Esophagus squamous epithelium (tissue), 5 donors: Measurements from ENCODE around the gene SKIC2. TPM values are rescaled to one million over a fixed set of nuclear protein-coding genes. Genes with fewer than 3 reads are reported as not detected.
"Not testable (repeated sequence)": the region's sequence is repeated elsewhere in the genome, so short reads cannot be mapped to it uniquely, and the experiment has no call there.

Experiments
- DNase-seq: peaks from one replicate; lab custom pipeline; 2025; lab: John Stamatoyannopoulos, UW
- H3K27ac ChIP-seq, 4 donors: fragments of 200-600 bp; sonication (generic); one replicate each; pipeline ENCODE4 v1.5.1; 2016 to 2019; ENCODE audit warnings: mild to moderate bottlenecking in 1 of 4
- H3K27me3 ChIP-seq, 4 donors: fragments of 200-600 bp; sonication (generic); 1 replicate in 3 of 4; 2 replicates in 1 of 4; pipeline versions ENCODE4 v1.5.1 to v1.6.0; 2017 to 2021; ENCODE audit warnings: antibody characterized with exemption in 1 of 4
- H3K36me3 ChIP-seq, 3 donors: fragments of 200-600 bp; sonication (generic); one replicate each; pipeline ENCODE4 v1.5.1; 2016 to 2019
- H3K4me1 ChIP-seq, 3 donors: fragments of 200-600 bp; sonication (generic); one replicate each; pipeline ENCODE4 v1.5.1; 2017 to 2019
- H3K4me3 ChIP-seq, 4 donors: fragments of 200-600 bp; sonication (generic); 1 replicate in 3 of 4; 2 replicates in 1 of 4; pipeline ENCODE4 v1.5.1; 2016 to 2019; ENCODE audit warnings: mild to moderate bottlenecking in 2 of 4, moderate library complexity in 1 of 4
- H3K9me3 ChIP-seq, 3 donors: fragments of 200-600 bp; sonication (generic); one replicate each; pipeline ENCODE4 v1.5.1; 2016 to 2019
- CTCF ChIP-seq, 6 experiments: fragments of 450-650 bp in 4 of 6; fragments of 200-600 bp in 2 of 6; sonication (generic) in 2 of 6; IDR thresholded peaks; one replicate each; pipeline ENCODE4 v1.5.1; 2016 to 2019; ENCODE audit warnings: antibody characterized with exemption in 6 of 6, mild to moderate bottlenecking in 4 of 6, moderate library complexity in 4 of 6
- POLR2A ChIP-seq, 4 donors: fragments of 450-650 bp; IDR thresholded peaks; one replicate each; pipeline ENCODE4 v1.6.1; 2017; ENCODE audit warnings: antibody characterized with exemption in 4 of 4, mild to moderate bottlenecking in 4 of 4, moderate library complexity in 3 of 4
- WGBS, 2 donors: methylation state at CpG; one replicate each; pipeline ENCODE4 v1.1.5; 2018; 5-methylcytosine and 5-hydroxymethylcytosine counted together
- intact Hi-C: fragments of 100-400 bp; cut with DNase I; formaldehyde crosslinking; loops from one replicate; pipeline ENCODE4 v1.15.0; 2022
- total RNA-seq, 4 donors: library from RNA; depleted of rRNA; stranded (reverse); fragments of >200 nt; gene quantifications; one replicate each; pipeline ENCODE4 v1.1.0, GENCODE V29; 2016
- donor health status: DM: yes; HTN: yes; CAD: no.

SKIC2 gene
- total RNA-seq, 4 donors from 2014 or later = 24.6 to 32.4 (median 26.8) TPM

- DNase-seq = no peak
- H3K9me3 ChIP-seq = no peaks in the 10 kb centered on the region
- H3K4me3 ChIP-seq = peak overlapping the region in 3 of 4 donors; percentile 3 to 49 (median 27)
- no peaks in the 10 kb centered on the region for H3K36me3 ChIP-seq
- TF ChIP-seq CTCF (IDR thresholded peaks at IDR 0.05) (no peak), POLR2A (IDR thresholded peaks at IDR 0.05) (no peak)
- peak overlapping the region in 1 of 4 donors; percentile 1 for H3K27ac ChIP-seq
- no peaks in the 10 kb centered on the region for H3K4me1 ChIP-seq
- intact Hi-C loops = no loop called here
- peaks cover 0 to 14% (median 0%) of the 10 kb centered on the region in 4 donors for H3K27me3 ChIP-seq
- 68 to 85% methylated on average over 7 to 10 of the region's 11 CpGs for WGBS, 2 donors
These were observed 30.9 kb upstream of the SKIC2 start for GRCh38 chr6:31927863-31928671.

GRCh38 chr6:31928672-31928939 is 30.4 kb upstream of the SKIC2 start:
- 65 to 83% methylated on average over 4 to 8 of the region's 9 CpGs for WGBS, 2 donors
- Histone ChIP-seq H3K4me3 (peak overlapping the region in 1 of 4 donors; percentile 49), H3K27me3 (peaks cover 0 to 20% (median 0%) of the 10 kb centered on the region in 4 donors), H3K4me1 (no peaks in the 10 kb centered on the region), H3K36me3 (no peaks in the 10 kb centered on the region), H3K27ac (no peak overlapping the region), H3K9me3 (no peaks in the 10 kb centered on the region)
- TF ChIP-seq CTCF (IDR thresholded peaks at IDR 0.05) = no peak
- TF ChIP-seq POLR2A (IDR thresholded peaks at IDR 0.05) = no peak
- intact Hi-C loops = no loop called here
- no peak for DNase-seq

- Histone ChIP-seq H3K4me3 (no peak overlapping the region), H3K36me3 (no peaks in the 10 kb centered on the region), H3K27me3 (peaks cover 0 to 22% (median 0%) of the 10 kb centered on the region in 4 donors), H3K9me3 (no peaks in the 10 kb centered on the region), H3K27ac (no peak overlapping the region), H3K4me1 (no peaks in the 10 kb centered on the region)
- intact Hi-C loops = no loop called here
- TF ChIP-seq CTCF (IDR thresholded peaks at IDR 0.05) = no peak
- TF ChIP-seq POLR2A (IDR thresholded peaks at IDR 0.05) = no peak
- 76 to 96% methylated on average over 1 of the region's 1 CpG for WGBS, 2 donors
- DNase-seq = no peak
These were observed 28.0 kb upstream of the SKIC2 start for GRCh38 chr6:31930962-31931361.

- H3K4me1 ChIP-seq, H3K36me3 ChIP-seq, H3K27ac ChIP-seq, intact Hi-C loops, H3K4me3 ChIP-seq, H3K9me3 ChIP-seq, DNase-seq: not testable (repeated sequence)
- WGBS, 2 donors = no CpG with 5 or more reads among the region's 32 CpGs
- peaks cover 0 to 22% (median 0%) of the 10 kb centered on the region in 4 donors for H3K27me3 ChIP-seq
These were observed 26.8 kb upstream of the SKIC2 start for GRCh38 chr6:31932137-31932536.

GRCh38 chr6:31933537-31933936 is 25.4 kb upstream of the SKIC2 start:
- H3K27ac ChIP-seq = no peak overlapping the region
- intact Hi-C loops = no loop called here
- no peak overlapping the region for H3K4me3 ChIP-seq
- TF ChIP-seq POLR2A (IDR thresholded peaks at IDR 0.05) (no peak), CTCF (IDR thresholded peaks at IDR 0.05) (no peak)
- peaks cover 0 to 19% (median 0%) of the 10 kb centered on the region in 4 donors for H3K27me3 ChIP-seq
- WGBS, 2 donors = 70 to 79% methylated on average over 4 of the region's 19 CpGs
- DNase-seq = no peak
- H3K4me1 ChIP-seq = no peaks in the 10 kb centered on the region
- no peaks in the 10 kb centered on the region for H3K36me3 ChIP-seq
- H3K9me3 ChIP-seq = no peaks in the 10 kb centered on the region
